ENCODE results near the gene CLEC2A.

Gene CLEC2A

GRCh38 chr12:9951026-9951675, 19.0 kb upstream of the CLEC2A start:
- CTCF ChIA-PET: no interaction called here
- DNase-seq (ENCODE audit: low spot score): no peak
- no peak overlapping the region for H3K27ac ChIP-seq
- TF ChIP-seq, protein P1, sequence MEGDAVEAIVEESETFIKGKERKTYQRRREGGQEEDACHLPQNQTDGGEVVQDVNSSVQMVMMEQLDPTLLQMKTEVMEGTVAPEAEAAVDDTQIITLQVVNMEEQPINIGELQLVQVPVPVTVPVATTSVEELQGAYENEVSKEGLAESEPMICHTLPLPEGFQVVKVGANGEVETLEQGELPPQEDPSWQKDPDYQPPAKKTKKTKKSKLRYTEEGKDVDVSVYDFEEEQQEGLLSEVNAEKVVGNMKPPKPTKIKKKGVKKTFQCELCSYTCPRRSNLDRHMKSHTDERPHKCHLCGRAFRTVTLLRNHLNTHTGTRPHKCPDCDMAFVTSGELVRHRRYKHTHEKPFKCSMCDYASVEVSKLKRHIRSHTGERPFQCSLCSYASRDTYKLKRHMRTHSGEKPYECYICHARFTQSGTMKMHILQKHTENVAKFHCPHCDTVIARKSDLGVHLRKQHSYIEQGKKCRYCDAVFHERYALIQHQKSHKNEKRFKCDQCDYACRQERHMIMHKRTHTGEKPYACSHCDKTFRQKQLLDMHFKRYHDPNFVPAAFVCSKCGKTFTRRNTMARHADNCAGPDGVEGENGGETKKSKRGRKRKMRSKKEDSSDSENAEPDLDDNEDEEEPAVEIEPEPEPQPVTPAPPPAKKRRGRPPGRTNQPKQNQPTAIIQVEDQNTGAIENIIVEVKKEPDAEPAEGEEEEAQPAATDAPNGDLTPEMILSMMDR (conservative IDR thresholded peaks at IDR 0.05; ENCODE audit: low read depth): no peak
- POLR2A ChIA-PET (ENCODE audit: low non-redundant PET): no interaction called here

GRCh38 chr12:9948606-9949296, 16.6 kb upstream of the CLEC2A start:
- CTCF ChIA-PET: no interaction called here
- H3K27ac ChIP-seq: no peak overlapping the region
- TF ChIP-seq, protein P1 (conservative IDR thresholded peaks at IDR 0.05; ENCODE audit: low read depth): no peak
- DNase-seq (ENCODE audit: low spot score): no peak
- POLR2A ChIA-PET (ENCODE audit: low non-redundant PET): no interaction called here

- ChIA-PET POLR2A (ENCODE audit: low non-redundant PET) (no interaction called here), CTCF (no interaction called here)
- H3K27ac ChIP-seq: no peak overlapping the region
- DNase-seq (ENCODE audit: low spot score): no peak
- TF ChIP-seq, protein P1 (conservative IDR thresholded peaks at IDR 0.05; ENCODE audit: low read depth): no peak
Measured at GRCh38 chr12:9947674-9948073, 15.5 kb upstream of the CLEC2A start.

- POLR2A ChIA-PET (ENCODE audit: low non-redundant PET): no interaction called here
- H3K27ac ChIP-seq: no peak overlapping the region
- DNase-seq (ENCODE audit: low spot score): no peak
- TF ChIP-seq, protein P1 (conservative IDR thresholded peaks at IDR 0.05; ENCODE audit: low read depth): no peak
- CTCF ChIA-PET: no interaction called here
Measured at GRCh38 chr12:9944391-9944790, 12.2 kb upstream of the CLEC2A start.

DNA sequence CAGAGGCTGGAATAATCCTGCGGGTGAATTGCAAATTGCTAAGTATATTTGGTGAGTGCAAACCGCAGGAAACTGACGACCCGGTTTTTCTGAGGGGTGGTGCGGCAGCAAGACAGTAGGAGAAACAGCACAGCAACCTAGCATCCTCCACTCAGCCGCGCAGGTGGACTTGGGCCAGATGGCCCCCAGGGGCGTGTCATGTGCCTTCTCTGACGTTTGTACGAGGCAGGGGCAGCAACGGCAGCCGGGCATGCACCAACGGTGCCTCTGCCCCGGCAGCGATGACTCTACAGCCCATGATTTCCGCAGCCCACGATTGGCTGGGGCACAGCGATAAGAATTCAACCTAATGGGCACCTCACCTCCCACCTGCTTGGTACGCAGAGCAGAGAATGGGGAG, 11.1 kb upstream of the CLEC2A start:
- TF ChIP-seq, protein P1 (conservative IDR thresholded peaks at IDR 0.05; ENCODE audit: low read depth): no peak
- no peak overlapping the region for H3K27ac ChIP-seq
- ChIA-PET POLR2A (ENCODE audit: low non-redundant PET) (no interaction called here), CTCF (no interaction called here)
- peak; percentile 17 for DNase-seq (ENCODE audit: low spot score)

DNA sequence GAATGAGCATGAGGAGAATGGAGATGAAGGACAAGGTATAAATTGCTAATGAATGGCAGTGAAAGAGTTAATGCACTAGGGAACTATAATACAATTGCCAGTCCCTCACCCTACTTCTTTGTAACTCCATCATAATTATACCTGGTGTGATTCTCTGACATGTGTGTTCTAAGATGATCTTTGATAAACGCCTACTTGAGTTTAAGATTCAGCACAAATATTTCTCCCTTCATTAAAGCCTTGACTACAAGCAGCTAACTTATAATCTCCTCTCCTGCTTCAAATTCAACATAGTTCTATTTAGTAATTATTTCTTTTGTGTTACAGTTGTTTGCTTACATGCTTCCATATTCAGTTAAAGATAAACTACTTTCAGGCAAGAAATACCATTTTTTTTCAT, 9.7 kb upstream of the CLEC2A start:
- no peak overlapping the region for H3K27ac ChIP-seq
- POLR2A ChIA-PET (ENCODE audit: low non-redundant PET): no interaction called here
- TF ChIP-seq, protein P1 (conservative IDR thresholded peaks at IDR 0.05; ENCODE audit: low read depth): no peak
- CTCF ChIA-PET: interaction anchor here (0.7 kb wide), 1 partner anchor 136 kb away, joined by 4 read pairs; no protein-coding TSS in a partner anchor
- no peak for DNase-seq (ENCODE audit: low spot score)

Data from RWPE1 (cell line).